Activated naive CD4-positive, alpha-beta T cell treated with anti-CD3 and anti-CD28 coated beads, Interleukin-2, amount 50 U/mL, for 24 hours (primary cell): ENCODE measurements around the gene NUP205.
"Not testable (repeated sequence)": the region's sequence is repeated elsewhere in the genome, so short reads cannot be mapped to it uniquely, and the experiment has no call there.

Source experiments
- H3K27ac Mint-ChIP-seq: one replicate; pipeline ENCODE4 v1.8.0; 2021; ENCODE audit warnings: mild to moderate bottlenecking, mixed read lengths
- H3K27me3 Mint-ChIP-seq: one replicate; pipeline ENCODE4 v1.8.0; 2021; ENCODE audit warnings: mixed read lengths
- H3K36me3 Mint-ChIP-seq: one replicate; pipeline ENCODE4 v1.8.0; 2021; ENCODE audit warnings: mixed read lengths
- H3K4me1 Mint-ChIP-seq: one replicate; pipeline ENCODE4 v1.8.0; 2021; ENCODE audit warnings: mixed read lengths
- H3K4me3 Mint-ChIP-seq: one replicate; pipeline ENCODE4 v1.8.0; 2021; ENCODE audit warnings: mild to moderate bottlenecking, mixed read lengths
- H3K9me3 Mint-ChIP-seq: one replicate; pipeline ENCODE4 v1.8.0; 2021; ENCODE audit warnings: mixed read lengths

Gene NUP205

DNA sequence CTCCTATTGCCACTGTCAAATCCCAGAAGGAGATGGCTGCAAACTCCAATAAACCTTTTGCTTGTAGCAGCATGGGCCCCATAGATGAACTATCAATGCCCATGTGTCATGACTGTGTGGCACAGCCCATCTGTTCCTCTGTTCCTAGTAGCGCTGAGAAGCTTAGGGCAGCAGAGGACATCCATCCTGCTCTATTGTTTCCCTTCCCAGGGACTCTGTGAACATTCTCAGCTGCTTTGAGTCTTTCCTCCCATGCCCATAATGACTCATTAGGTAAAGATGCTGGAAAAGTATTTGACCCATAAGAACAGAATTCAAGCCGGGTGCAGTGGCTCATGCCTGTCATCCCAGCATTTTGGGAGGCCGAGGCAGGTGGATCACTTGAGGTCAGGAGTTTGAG lies 132.8 kb downstream of the NUP205 start:
- peaks cover 7% of the 10 kb centered on the region for H3K36me3 Mint-ChIP-seq
- H3K4me1 Mint-ChIP-seq = no peaks in the 10 kb centered on the region
- H3K27ac Mint-ChIP-seq = no peak overlapping the region
- H3K4me3 Mint-ChIP-seq = no peak overlapping the region
- H3K27me3 Mint-ChIP-seq = no peaks in the 10 kb centered on the region
- H3K9me3 Mint-ChIP-seq = no peaks in the 10 kb centered on the region

DNA sequence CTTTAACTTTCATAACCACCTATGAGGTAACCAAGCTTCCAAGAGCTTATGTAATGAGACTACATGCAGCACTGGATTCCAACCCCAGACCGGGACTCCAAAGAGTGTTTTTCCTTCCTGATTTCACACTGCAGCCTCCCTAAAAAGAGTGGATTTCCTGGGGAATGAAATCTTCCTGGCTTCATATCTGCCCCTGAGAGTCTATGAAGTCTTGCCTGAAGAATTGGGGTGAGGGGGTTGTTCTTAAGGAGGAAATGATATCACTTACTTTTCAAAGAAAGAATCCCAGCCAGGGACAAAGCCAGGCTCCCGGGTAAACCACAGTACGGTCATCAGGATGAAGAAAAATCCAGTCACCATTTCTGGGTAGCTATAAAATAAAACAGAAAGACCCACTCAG lies 134.3 kb downstream of the NUP205 start:
- Mint-ChIP-seq H3K27me3 (no peaks in the 10 kb centered on the region), H3K27ac (no peak overlapping the region), H3K36me3 (peaks cover 7% of the 10 kb centered on the region), H3K4me3 (no peak overlapping the region), H3K4me1 (no peaks in the 10 kb centered on the region), H3K9me3 (no peaks in the 10 kb centered on the region)

DNA sequence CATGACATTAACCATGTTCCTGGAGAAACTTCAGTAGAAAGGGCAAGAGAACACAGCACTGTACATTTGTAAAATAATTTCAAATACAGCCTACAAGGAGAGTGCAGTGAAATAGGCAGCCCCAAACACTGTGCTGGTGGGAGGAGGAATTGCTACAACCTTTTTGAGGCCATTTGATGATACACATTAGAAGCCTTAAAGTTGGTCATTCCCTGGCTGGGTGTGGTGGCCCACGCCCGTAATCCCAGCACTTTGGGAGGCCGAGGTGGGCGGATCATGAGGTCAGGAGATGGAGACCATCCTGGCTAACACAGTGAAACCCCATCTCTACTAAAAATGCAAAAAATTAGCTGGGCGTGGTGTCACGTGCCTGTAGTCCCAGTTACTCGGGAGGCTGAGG lies 134.9 kb downstream of the NUP205 start:
- not testable (repeated sequence) for H3K4me3 Mint-ChIP-seq, H3K4me1 Mint-ChIP-seq, H3K27ac Mint-ChIP-seq

GRCh38 chr7:135693558-135693957 lies 135.8 kb downstream of the NUP205 start:
- no peak overlapping the region for H3K27ac Mint-ChIP-seq
- H3K9me3 Mint-ChIP-seq = no peaks in the 10 kb centered on the region
- H3K4me1 Mint-ChIP-seq = no peaks in the 10 kb centered on the region
- H3K4me3 Mint-ChIP-seq = no peak overlapping the region
- H3K36me3 Mint-ChIP-seq = peaks cover 7% of the 10 kb centered on the region
- H3K27me3 Mint-ChIP-seq = no peaks in the 10 kb centered on the region

More for the DNA sequence above, 134.9 kb downstream of the NUP205 start:
- not testable (repeated sequence) for H3K36me3 Mint-ChIP-seq, H3K9me3 Mint-ChIP-seq, H3K27me3 Mint-ChIP-seq

DNA sequence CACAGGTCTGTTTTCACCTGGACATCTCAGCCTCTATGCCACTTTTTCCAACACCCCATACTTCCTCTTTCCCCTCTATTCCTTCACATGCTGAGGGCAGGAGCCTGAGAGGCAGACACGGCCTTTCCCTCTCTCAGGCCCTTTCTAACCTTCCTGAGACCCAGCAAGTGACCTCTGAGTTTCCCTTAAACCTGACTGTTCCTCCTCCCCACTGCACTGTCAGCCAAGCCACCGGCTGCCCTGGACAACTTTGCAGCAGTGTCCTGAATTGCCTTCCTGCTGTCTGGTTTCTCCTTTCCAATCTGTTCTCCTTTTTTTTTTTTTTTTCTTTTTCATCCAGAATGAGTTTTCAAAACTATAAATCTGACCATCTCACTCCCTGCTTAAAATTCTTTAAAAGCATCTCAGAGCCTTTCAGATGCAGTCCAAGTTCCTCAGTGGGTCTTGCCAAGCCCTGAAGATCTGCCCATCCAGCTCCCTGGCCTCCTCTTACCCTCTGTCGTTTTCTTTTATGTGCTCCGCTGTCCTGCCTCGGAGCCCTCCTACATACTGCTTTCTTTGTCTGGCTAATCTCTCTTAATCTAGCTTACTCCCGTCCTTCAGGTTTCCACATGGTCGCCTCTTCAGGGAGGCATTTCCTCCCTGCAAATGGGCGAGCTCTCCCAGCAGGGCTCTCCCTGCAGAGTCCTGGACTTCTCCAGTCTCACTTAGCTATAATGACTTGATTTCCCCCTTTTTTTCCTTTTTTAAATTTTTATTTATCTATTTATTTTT lies 139.7 kb downstream of the NUP205 start:
- Mint-ChIP-seq H3K27me3 (no peaks in the 10 kb centered on the region), H3K4me1 (no peaks in the 10 kb centered on the region), H3K36me3 (peaks cover 13% of the 10 kb centered on the region), H3K9me3 (no peaks in the 10 kb centered on the region), H3K27ac (no peak overlapping the region), H3K4me3 (no peak overlapping the region)
